Liver (tissue), 3 donors: ENCODE data around the gene DCAF11.

ENCODE experiments used
- ATF3 ChIP-seq: IDR thresholded peaks from 2 replicates; pipeline ENCODE4 v1.6.1; 2016; ENCODE audit warnings: antibody characterized with exemption
- CTCF ChIP-seq: fragments of 150-350 bp; IDR thresholded peaks from 2 replicates; pipeline ENCODE4 v1.5.1; 2017; ENCODE audit warnings: improper control_type of control experiment, low read depth, low read length; ENCODE audit not compliant: missing input control
- FOXA1 ChIP-seq: IDR thresholded peaks from 2 replicates; pipeline ENCODE4 v1.6.1; 2016; ENCODE audit warnings: antibody characterized with exemption
- GABPA ChIP-seq, 2 donors: IDR thresholded peaks in 1 of 2; conservative IDR thresholded peaks in 1 of 2; 2 replicates each; pipeline ENCODE4 v1.6.1; 2016; ENCODE audit warnings: antibody characterized with exemption in 2 of 2, mild to moderate bottlenecking in 1 of 2, moderate library complexity in 1 of 2
- JUND ChIP-seq, 2 donors: IDR thresholded peaks; 2 replicates each; pipeline ENCODE4 v1.6.1; 2016; ENCODE audit warnings: antibody characterized with exemption in 2 of 2
- RAD21 ChIP-seq, 2 donors: IDR thresholded peaks; 2 replicates each; pipeline ENCODE4 v1.6.1; 2016; ENCODE audit warnings: antibody characterized with exemption in 2 of 2, mild to moderate bottlenecking in 2 of 2
- SP1 ChIP-seq: IDR thresholded peaks from 2 replicates; pipeline ENCODE4 v1.6.1; 2018; ENCODE audit warnings: antibody characterized with exemption, mild to moderate bottlenecking
- TAF1 ChIP-seq: conservative IDR thresholded peaks from 2 replicates; pipeline ENCODE4 v1.6.1; 2016; ENCODE audit warnings: antibody characterized with exemption, mild to moderate bottlenecking
- TF ChIP-seq, protein P1 (sequence below): IDR thresholded peaks from 2 replicates; pipeline ENCODE4 v1.6.1; 2016; ENCODE audit warnings: antibody characterized with exemption
- TF ChIP-seq, protein P2 (sequence below): IDR thresholded peaks from 2 replicates; pipeline ENCODE4 v1.6.1; 2016; ENCODE audit warnings: antibody characterized with exemption
- donor health status: healthy.
- donor health status: healthy.

- TF ChIP-seq, protein P1, sequence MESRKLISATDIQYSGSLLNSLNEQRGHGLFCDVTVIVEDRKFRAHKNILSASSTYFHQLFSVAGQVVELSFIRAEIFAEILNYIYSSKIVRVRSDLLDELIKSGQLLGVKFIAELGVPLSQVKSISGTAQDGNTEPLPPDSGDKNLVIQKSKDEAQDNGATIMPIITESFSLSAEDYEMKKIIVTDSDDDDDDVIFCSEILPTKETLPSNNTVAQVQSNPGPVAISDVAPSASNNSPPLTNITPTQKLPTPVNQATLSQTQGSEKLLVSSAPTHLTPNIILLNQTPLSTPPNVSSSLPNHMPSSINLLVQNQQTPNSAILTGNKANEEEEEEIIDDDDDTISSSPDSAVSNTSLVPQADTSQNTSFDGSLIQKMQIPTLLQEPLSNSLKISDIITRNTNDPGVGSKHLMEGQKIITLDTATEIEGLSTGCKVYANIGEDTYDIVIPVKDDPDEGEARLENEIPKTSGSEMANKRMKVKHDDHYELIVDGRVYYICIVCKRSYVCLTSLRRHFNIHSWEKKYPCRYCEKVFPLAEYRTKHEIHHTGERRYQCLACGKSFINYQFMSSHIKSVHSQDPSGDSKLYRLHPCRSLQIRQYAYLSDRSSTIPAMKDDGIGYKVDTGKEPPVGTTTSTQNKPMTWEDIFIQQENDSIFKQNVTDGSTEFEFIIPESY = no peak
- TF ChIP-seq CTCF = no peak
- no peak for TF ChIP-seq FOXA1
- no peak for TF ChIP-seq RAD21 (IDR thresholded peaks at IDR 0.05)
- no peak for TF ChIP-seq GABPA (IDR thresholded peaks at IDR 0.05 in 1 of 2, conservative IDR thresholded peaks at IDR 0.05 in 1 of 2)
- TF ChIP-seq TAF1 = no peak
- TF ChIP-seq JUND (IDR thresholded peaks at IDR 0.05) = no peak
- no peak for TF ChIP-seq ATF3
- TF ChIP-seq SP1 = no peak
- TF ChIP-seq, protein P2, sequence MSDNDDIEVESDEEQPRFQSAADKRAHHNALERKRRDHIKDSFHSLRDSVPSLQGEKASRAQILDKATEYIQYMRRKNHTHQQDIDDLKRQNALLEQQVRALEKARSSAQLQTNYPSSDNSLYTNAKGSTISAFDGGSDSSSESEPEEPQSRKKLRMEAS = no peak
Observed at GRCh38 chr14:24149302-24149969, 34.9 kb downstream of the DCAF11 start.
